Peyer's patch (tissue), 4 donors: ENCODE results near the gene ZNF473. TPM values are rescaled to one million over a fixed set of nuclear protein-coding genes. Genes with fewer than 3 reads are reported as not detected.

Experiments
- DNase-seq, 3 donors: peaks; one replicate each; pipeline ENCODE4 v3.0.0-alpha.2; 2017 to 2019
- H3K27ac ChIP-seq, 4 donors: fragments of 200-600 bp; sonication (generic); one replicate each; pipeline ENCODE4 v1.5.1; 2016 to 2019
- H3K27me3 ChIP-seq, 2 donors: fragments of 200-600 bp; sonication (generic); one replicate each; pipeline ENCODE4 v1.5.1; 2019
- H3K36me3 ChIP-seq, 3 donors: fragments of 200-600 bp; sonication (generic); one replicate each; pipeline ENCODE4 v1.5.1; 2016 to 2019
- H3K4me1 ChIP-seq, 4 donors: fragments of 200-600 bp; sonication (generic); one replicate each; pipeline ENCODE4 v1.5.1; 2016 to 2019
- H3K4me3 ChIP-seq, 4 donors: fragments of 200-600 bp; sonication (generic); 1 replicate in 3 of 4; 2 replicates in 1 of 4; pipeline ENCODE4 v1.5.1; 2016 to 2019; ENCODE audit warnings: mild to moderate bottlenecking in 1 of 4
- H3K9me3 ChIP-seq, 4 donors: fragments of 200-600 bp; sonication (generic); one replicate each; pipeline ENCODE4 v1.5.1; 2016 to 2019; ENCODE audit warnings: mild to moderate bottlenecking in 1 of 4
- CTCF ChIP-seq, 6 experiments: fragments of 450-650 bp in 4 of 6; fragments of 200-600 bp in 2 of 6; sonication (generic) in 1 of 6; IDR thresholded peaks; one replicate each; pipeline ENCODE4 v1.5.1; 2017 to 2019; ENCODE audit warnings: antibody characterized with exemption in 6 of 6, mild to moderate bottlenecking in 3 of 6, moderate library complexity in 1 of 6
- POLR2A ChIP-seq, 2 donors: fragments of 450-650 bp; IDR thresholded peaks; one replicate each; pipeline ENCODE4 v1.5.1; 2017; ENCODE audit warnings: antibody characterized with exemption in 2 of 2, mild to moderate bottlenecking in 2 of 2, moderate library complexity in 2 of 2
- total RNA-seq, 4 donors: library from RNA; depleted of rRNA; stranded (reverse); fragments of >200 nt; gene quantifications; one replicate each; pipeline ENCODE4 v1.1.0, GENCODE V29; 2016

ZNF473 gene
- total RNA-seq, 4 donors from 2014 or later = 7.5 to 14.9 (median 9.2) TPM

DNA sequence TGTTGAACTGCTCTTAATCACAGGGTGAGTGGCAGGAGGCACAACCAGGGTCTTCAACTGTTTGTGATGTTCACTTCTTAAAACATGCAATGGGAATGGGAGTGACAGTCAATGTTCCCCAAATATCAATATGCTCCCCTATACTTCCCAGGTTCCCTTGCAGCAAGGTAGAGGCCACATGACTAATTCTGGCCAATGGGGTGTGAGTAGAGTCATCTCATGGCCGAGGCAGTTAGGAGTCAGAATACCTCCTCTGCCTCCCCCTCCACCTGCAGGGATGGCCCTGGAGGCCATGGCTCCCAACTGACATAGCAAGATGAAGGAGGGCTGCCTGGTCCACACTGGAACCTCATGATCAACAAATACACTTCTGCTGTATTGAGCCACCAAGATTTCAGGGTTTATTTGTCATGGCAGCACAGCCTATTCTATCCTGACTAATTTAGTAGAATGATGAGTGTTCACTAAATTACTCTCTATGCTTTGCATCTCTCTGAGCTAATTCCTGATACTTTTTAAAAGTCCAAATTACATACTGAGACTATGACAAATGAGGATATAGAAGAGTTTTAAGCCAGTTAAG, 9.5 kb upstream of the ZNF473 start:
- H3K4me1 ChIP-seq = no peaks in the 10 kb centered on the region
- peaks cover 0 to 80% (median 4%) of the 10 kb centered on the region in 3 donors for H3K36me3 ChIP-seq
- no peaks in the 10 kb centered on the region for H3K27me3 ChIP-seq
- H3K9me3 ChIP-seq = no peaks in the 10 kb centered on the region
- no peak for DNase-seq
- H3K27ac ChIP-seq = no peak overlapping the region
- TF ChIP-seq POLR2A (IDR thresholded peaks at IDR 0.05) = no peak
- TF ChIP-seq CTCF (IDR thresholded peaks at IDR 0.05) = no peak
- no peak overlapping the region for H3K4me3 ChIP-seq

DNA sequence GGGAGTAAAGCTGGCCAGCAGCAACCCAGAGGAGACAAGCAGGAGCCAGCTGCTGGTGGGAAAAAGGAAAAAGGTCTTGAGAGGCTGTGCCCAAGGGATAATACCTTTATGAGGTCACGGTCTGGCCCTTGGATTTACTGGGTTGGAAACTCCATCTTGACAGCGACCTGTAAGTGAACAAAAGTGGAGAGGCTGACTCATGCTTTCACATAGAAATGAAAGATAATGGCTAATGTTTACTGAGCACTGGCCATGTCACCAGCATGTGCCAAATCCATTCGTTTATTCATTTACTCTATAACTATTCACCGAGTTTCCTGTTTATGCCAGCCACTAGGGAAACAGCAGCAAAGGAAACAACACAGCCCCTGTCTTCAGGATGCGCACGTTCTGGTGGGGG, 5.3 kb upstream of the ZNF473 start:
- Histone ChIP-seq H3K27ac (peak overlapping the region in 2 of 4 donors; percentile 48 to 51), H3K4me3 (no peak overlapping the region), H3K9me3 (no peaks in the 10 kb centered on the region), H3K4me1 (peaks cover 0 to 17% (median 9%) of the 10 kb centered on the region in 4 donors), H3K27me3 (no peaks in the 10 kb centered on the region), H3K36me3 (peaks cover 0 to 45% (median 4%) of the 10 kb centered on the region in 3 donors)
- TF ChIP-seq POLR2A (IDR thresholded peaks at IDR 0.05) = no peak
- no peak for TF ChIP-seq CTCF (IDR thresholded peaks at IDR 0.05)
- DNase-seq = no peak

DNA sequence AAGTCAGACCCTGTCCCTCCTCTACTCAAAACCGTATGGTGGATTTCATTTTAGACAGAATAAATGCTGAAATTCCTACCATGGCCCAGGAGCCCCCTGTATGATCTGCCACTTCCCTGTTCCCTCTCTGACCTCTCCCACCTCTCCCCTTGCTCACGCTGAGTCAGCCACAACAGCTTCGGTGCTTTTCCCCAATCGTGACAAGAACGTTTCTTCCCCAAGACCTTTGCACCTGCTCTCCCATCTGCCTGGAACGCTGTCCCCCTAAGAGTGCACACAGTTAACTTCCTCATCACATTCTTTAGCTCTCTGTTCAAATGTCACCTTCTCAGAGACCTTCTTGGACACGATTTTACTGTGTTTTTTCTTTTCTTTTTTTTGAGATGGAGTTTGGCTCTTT, 3.0 kb upstream of the ZNF473 start:
- peaks cover 0 to 29% (median 12%) of the 10 kb centered on the region in 4 donors for H3K4me1 ChIP-seq
- H3K36me3 ChIP-seq = peaks cover 0 to 24% (median 0%) of the 10 kb centered on the region in 3 donors
- no peaks in the 10 kb centered on the region for H3K9me3 ChIP-seq
- DNase-seq = no peak
- H3K27me3 ChIP-seq = no peaks in the 10 kb centered on the region
- no peak overlapping the region for H3K4me3 ChIP-seq
- peak overlapping the region in 1 of 4 donors; percentile 32 for H3K27ac ChIP-seq
- TF ChIP-seq CTCF (IDR thresholded peaks at IDR 0.05) (no peak), POLR2A (IDR thresholded peaks at IDR 0.05) (no peak)

- TF ChIP-seq CTCF (IDR thresholded peaks at IDR 0.05) = no peak
- TF ChIP-seq POLR2A (IDR thresholded peaks at IDR 0.05) = no peak
- no peak for DNase-seq
Observed at GRCh38 chr19:50024719-50025021, 1.1 kb upstream of the ZNF473 start.

GRCh38 chr19:50025022-50025793, 597 bp upstream of the ZNF473 start, which contains the start of gene VRK3:
VRK3 (minus strand) TSS chr19:50025372; CDS start chr19:50016162, 9,210 bp downstream.
- peak within 1 kb of the TSS; percentile 80 to 91 (median 83) for H3K4me3 ChIP-seq
- peak; percentile 98 to 99 (median 99) for DNase-seq
- H3K9me3 ChIP-seq = no peaks in the 10 kb centered on the region
- H3K4me1 ChIP-seq = peaks cover 0 to 29% (median 12%) of the 10 kb centered on the region in 4 donors
- H3K36me3 ChIP-seq = peaks cover 0 to 5% (median 0%) of the 10 kb centered on the region in 3 donors
- peak in 3 of 6 experiments; percentile 43 to 50 (median 45) for TF ChIP-seq CTCF (IDR thresholded peaks at IDR 0.05)
- TF ChIP-seq POLR2A (IDR thresholded peaks at IDR 0.05) = peak; percentile 81 to 82
- no peaks in the 10 kb centered on the region for H3K27me3 ChIP-seq
- H3K27ac ChIP-seq = peak within 1 kb of the TSS; percentile 89 to 96 (median 92)

More at GRCh38 chr19:50024719-50025021, 1.1 kb upstream of the ZNF473 start:
- H3K4me1 ChIP-seq = peaks cover 0 to 29% (median 12%) of the 10 kb centered on the region in 4 donors
- peak overlapping the region; percentile 80 to 91 (median 83) for H3K4me3 ChIP-seq
- no peaks in the 10 kb centered on the region for H3K9me3 ChIP-seq
- H3K27me3 ChIP-seq = no peaks in the 10 kb centered on the region
- H3K27ac ChIP-seq = peak overlapping the region; percentile 89 to 96 (median 92)
- peaks cover 0 to 8% (median 0%) of the 10 kb centered on the region in 3 donors for H3K36me3 ChIP-seq
